Measurements from ENCODE around the gene LRP1B.
"Not testable (repeated sequence)": the region's sequence is repeated elsewhere in the genome, so short reads cannot be mapped to it uniquely, and the experiment has no call there.

Gene LRP1B

GRCh38 chr2:140288726-140289125, 1842.1 kb downstream of the LRP1B start:
- H3K4me1 ChIP-seq (ENCODE audit: low read depth, poor library complexity, severe bottlenecking) = no peaks in the 10 kb centered on the region
- no peak overlapping the region for H2AFZ ChIP-seq (ENCODE audit: low read depth)
- H3K36me3 ChIP-seq (ENCODE audit: insufficient read depth) = no peaks in the 10 kb centered on the region
- no peaks in the 10 kb centered on the region for H4K20me1 ChIP-seq (ENCODE audit: insufficient read depth)
- H3K27ac ChIP-seq = no peak overlapping the region
- H3K4me3 ChIP-seq (IDR thresholded peaks at IDR 0.05; ENCODE audit: insufficient read depth, low read depth, low read length) = no peak overlapping the region
- no peak for TF ChIP-seq CTCF (conservative IDR thresholded peaks at IDR 0.05; ENCODE audit: low read depth, low read length)
- H3K79me2 ChIP-seq (ENCODE audit: insufficient read depth, low read depth) = no peaks in the 10 kb centered on the region
- H3K9ac ChIP-seq = no peak overlapping the region
- no peak overlapping the region for H3K4me2 ChIP-seq
- no peaks in the 10 kb centered on the region for H3K27me3 ChIP-seq (ENCODE audit: insufficient read depth, low read depth)

GRCh38 chr2:140288213-140288612, 1842.6 kb downstream of the LRP1B start:
- H4K20me1 ChIP-seq (ENCODE audit: insufficient read depth) = no peaks in the 10 kb centered on the region
- H3K9ac ChIP-seq = no peak overlapping the region
- H3K27ac ChIP-seq = no peak overlapping the region
- no peaks in the 10 kb centered on the region for H3K36me3 ChIP-seq (ENCODE audit: insufficient read depth)
- H3K27me3 ChIP-seq (ENCODE audit: insufficient read depth, low read depth) = no peaks in the 10 kb centered on the region
- no peak overlapping the region for H3K4me3 ChIP-seq (IDR thresholded peaks at IDR 0.05; ENCODE audit: insufficient read depth, low read depth, low read length)
- H3K4me2 ChIP-seq = no peak overlapping the region
- no peaks in the 10 kb centered on the region for H3K4me1 ChIP-seq (ENCODE audit: low read depth, poor library complexity, severe bottlenecking)
- no peak for TF ChIP-seq CTCF (conservative IDR thresholded peaks at IDR 0.05; ENCODE audit: low read depth, low read length)
- no peaks in the 10 kb centered on the region for H3K79me2 ChIP-seq (ENCODE audit: insufficient read depth, low read depth)
- no peak overlapping the region for H2AFZ ChIP-seq (ENCODE audit: low read depth)

- Histone ChIP-seq H3K4me1 (ENCODE audit: low read depth, poor library complexity, severe bottlenecking) (no peaks in the 10 kb centered on the region), H3K27ac (no peak overlapping the region), H3K79me2 (ENCODE audit: insufficient read depth, low read depth) (no peaks in the 10 kb centered on the region), H2AFZ (ENCODE audit: low read depth) (no peak overlapping the region), H3K4me2 (no peak overlapping the region), H3K9ac (no peak overlapping the region), H3K36me3 (ENCODE audit: insufficient read depth) (no peaks in the 10 kb centered on the region), H4K20me1 (ENCODE audit: insufficient read depth) (no peaks in the 10 kb centered on the region), H3K4me3 (IDR thresholded peaks at IDR 0.05; ENCODE audit: insufficient read depth, low read depth, low read length) (no peak overlapping the region), H3K27me3 (ENCODE audit: insufficient read depth, low read depth) (no peaks in the 10 kb centered on the region)
- no peak for TF ChIP-seq CTCF (conservative IDR thresholded peaks at IDR 0.05; ENCODE audit: low read depth, low read length)
Measured at GRCh38 chr2:140286377-140286776, 1844.4 kb downstream of the LRP1B start.

GRCh38 chr2:140277344-140277743, 1853.5 kb downstream of the LRP1B start:
- not testable (repeated sequence) for H3K27me3 ChIP-seq (ENCODE audit: insufficient read depth, low read depth); H3K27ac ChIP-seq; H4K20me1 ChIP-seq (ENCODE audit: insufficient read depth); H2AFZ ChIP-seq (ENCODE audit: low read depth); H3K79me2 ChIP-seq (ENCODE audit: insufficient read depth, low read depth); H3K4me2 ChIP-seq; H3K9ac ChIP-seq; H3K36me3 ChIP-seq (ENCODE audit: insufficient read depth); H3K4me3 ChIP-seq (IDR thresholded peaks at IDR 0.05; ENCODE audit: insufficient read depth, low read depth, low read length); H3K4me1 ChIP-seq (ENCODE audit: low read depth, poor library complexity, severe bottlenecking)

- Histone ChIP-seq H3K79me2 (ENCODE audit: insufficient read depth, low read depth) (no peaks in the 10 kb centered on the region), H3K36me3 (ENCODE audit: insufficient read depth) (no peaks in the 10 kb centered on the region), H3K4me1 (ENCODE audit: low read depth, poor library complexity, severe bottlenecking) (no peaks in the 10 kb centered on the region), H3K4me2 (no peak overlapping the region), H4K20me1 (ENCODE audit: insufficient read depth) (no peaks in the 10 kb centered on the region), H3K27me3 (ENCODE audit: insufficient read depth, low read depth) (no peaks in the 10 kb centered on the region), H3K27ac (no peak overlapping the region), H3K4me3 (IDR thresholded peaks at IDR 0.05; ENCODE audit: insufficient read depth, low read depth, low read length) (no peak overlapping the region), H3K9ac (no peak overlapping the region), H2AFZ (ENCODE audit: low read depth) (no peak overlapping the region)
- no peak for TF ChIP-seq CTCF (conservative IDR thresholded peaks at IDR 0.05; ENCODE audit: low read depth, low read length)
Measured at GRCh38 chr2:140276661-140277060, 1854.2 kb downstream of the LRP1B start.

All from KMS-11 (cell line).